Activated B cell treated with CpG ODN at 0.5 μM for 24 hours (primary cell): ENCODE data around the gene CATSPER3. TPM values are rescaled to one million over a fixed set of nuclear protein-coding genes. Genes with fewer than 3 reads are reported as not detected.

Experiments used
- ATAC-seq: fragments of 200-7000 bp; cut with Tn5 transposase; one replicate; pipeline ENCODE4 v1.10.0; 2021; ENCODE audit warnings: low read depth, mild to moderate bottlenecking, moderate library complexity
- CTCF ChIA-PET: fragments of 350-600 bp; sonication (Branson Sonifier 250); formaldehyde crosslinking; loops from one replicate; lab custom pipeline; 2021; ENCODE audit warnings: antibody characterized with exemption; lab: Charles Lee
- POLR2A ChIA-PET: fragments of 350-600 bp; sonication (Branson Sonifier 250); formaldehyde crosslinking; loops from one replicate; lab custom pipeline; 2021; ENCODE audit warnings: antibody characterized with exemption; lab: Charles Lee
- DNase-seq: peaks from one replicate; pipeline ENCODE4 v3.0.0; 2022
- H3K27ac Mint-ChIP-seq: one replicate; pipeline ENCODE4 v1.8.0; 2020; ENCODE audit warnings: mixed read lengths
- H3K27me3 Mint-ChIP-seq: one replicate; pipeline ENCODE4 v1.8.0; 2021; ENCODE audit warnings: mixed read lengths
- H3K36me3 Mint-ChIP-seq: one replicate; pipeline ENCODE4 v1.8.0; 2021; ENCODE audit warnings: low read depth, mixed read lengths
- H3K4me1 Mint-ChIP-seq: one replicate; pipeline ENCODE4 v1.8.0; 2021; ENCODE audit warnings: mixed read lengths
- H3K4me3 Mint-ChIP-seq: one replicate; pipeline ENCODE4 v1.8.0; 2020; ENCODE audit warnings: mild to moderate bottlenecking, mixed read lengths
- H3K9me3 Mint-ChIP-seq: one replicate; pipeline ENCODE4 v1.8.0; 2020; ENCODE audit warnings: mixed read lengths
- CTCF ChIP-seq: fragments of 200-600 bp; IDR thresholded peaks from one replicate; pipeline ENCODE4 v1.8.0; 2022; ENCODE audit warnings: antibody characterized with exemption, mild to moderate bottlenecking
- intact Hi-C: fragments of 100-400 bp; cut with micrococcal nuclease; formaldehyde crosslinking; loops from one replicate; pipeline ENCODE4 v1.15.1; 2024
- total RNA-seq: library from RNA; stranded (reverse); gene quantifications from 2 replicates; pipeline ENCODE4 v1.2.3, GENCODE V29; 2022

CATSPER3 gene
- total RNA-seq, 1 donor from 2014 or later: 0.95 TPM

- intact Hi-C loops: no loop called here
- no peak for TF ChIP-seq CTCF
- no peak overlapping the region for H3K27ac Mint-ChIP-seq
- no peaks in the 10 kb centered on the region for H3K27me3 Mint-ChIP-seq
- ATAC-seq (no peak), DNase-seq (no peak)
- ChIA-PET POLR2A (no interaction called here), CTCF (no interaction called here)
- H3K9me3 Mint-ChIP-seq: no peaks in the 10 kb centered on the region
- no peaks in the 10 kb centered on the region for H3K4me1 Mint-ChIP-seq
- no peak overlapping the region for H3K4me3 Mint-ChIP-seq
- no peaks in the 10 kb centered on the region for H3K36me3 Mint-ChIP-seq
Observed at GRCh38 chr5:135009736-135010501, 42.2 kb downstream of the CATSPER3 start.

GRCh38 chr5:135010502-135011354, 43.0 kb downstream of the CATSPER3 start:
- Mint-ChIP-seq H3K27ac (no peak overlapping the region), H3K9me3 (no peaks in the 10 kb centered on the region), H3K4me1 (no peaks in the 10 kb centered on the region), H3K27me3 (no peaks in the 10 kb centered on the region), H3K4me3 (no peak overlapping the region), H3K36me3 (no peaks in the 10 kb centered on the region)
- intact Hi-C loops: no loop called here
- DNase-seq: no peak
- ChIA-PET POLR2A (no interaction called here), CTCF (interaction anchor here (1.2 kb wide), 1 partner anchor 181 kb away, joined by 6 read pairs; no protein-coding TSS in a partner anchor)
- TF ChIP-seq CTCF: no peak
- ATAC-seq: no peak

- no peaks in the 10 kb centered on the region for H3K36me3 Mint-ChIP-seq
- DNase-seq (no peak), ATAC-seq (no peak)
- H3K4me1 Mint-ChIP-seq: no peaks in the 10 kb centered on the region
- CTCF ChIA-PET: interaction anchor here (1.2 kb wide), 1 partner anchor 180 kb away, joined by 6 read pairs; no protein-coding TSS in a partner anchor
- no peak overlapping the region for H3K27ac Mint-ChIP-seq
- TF ChIP-seq CTCF: no peak
- H3K9me3 Mint-ChIP-seq: no peaks in the 10 kb centered on the region
- H3K27me3 Mint-ChIP-seq: no peaks in the 10 kb centered on the region
- intact Hi-C loops: no loop called here
- no peak overlapping the region for H3K4me3 Mint-ChIP-seq
- POLR2A ChIA-PET: no interaction called here
Observed at GRCh38 chr5:135011355-135012032, 43.8 kb downstream of the CATSPER3 start.

GRCh38 chr5:135012033-135012588, 44.4 kb downstream of the CATSPER3 start:
- intact Hi-C loops: no loop called here
- no peaks in the 10 kb centered on the region for H3K9me3 Mint-ChIP-seq
- CTCF ChIA-PET: no interaction called here

More at GRCh38 chr5:135012033-135012588, 44.4 kb downstream of the CATSPER3 start:
- ATAC-seq (no peak), DNase-seq (no peak)
- POLR2A ChIA-PET: no interaction called here
- H3K36me3 Mint-ChIP-seq: no peaks in the 10 kb centered on the region
- H3K4me1 Mint-ChIP-seq: no peaks in the 10 kb centered on the region
- no peaks in the 10 kb centered on the region for H3K27me3 Mint-ChIP-seq
- no peak for TF ChIP-seq CTCF
- H3K27ac Mint-ChIP-seq: no peak overlapping the region
- H3K4me3 Mint-ChIP-seq: no peak overlapping the region
